Measurements from ENCODE around the gene TIMP2.

DNA sequence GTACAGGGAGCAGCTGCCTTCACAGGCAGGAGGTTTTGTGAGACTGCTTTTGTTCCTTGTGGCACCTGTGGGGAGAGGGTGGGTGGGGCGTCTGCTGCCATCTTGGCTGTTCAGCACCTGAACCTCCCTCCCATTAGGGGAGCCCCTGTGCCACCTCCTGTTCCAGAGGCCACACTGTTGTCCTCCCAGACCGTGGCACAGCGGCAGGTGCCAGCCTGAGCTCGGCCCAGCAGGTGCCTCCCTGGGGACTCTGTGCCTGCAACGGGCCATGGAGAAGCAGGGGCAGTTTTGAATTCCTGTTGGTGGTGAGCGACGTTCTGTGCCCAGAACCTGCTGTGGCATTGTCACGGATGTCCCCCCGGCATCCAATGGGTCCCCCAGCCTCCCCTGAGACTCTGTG, 44.7 kb upstream of the TIMP2 start:
- TF ChIP-seq, protein P1, sequence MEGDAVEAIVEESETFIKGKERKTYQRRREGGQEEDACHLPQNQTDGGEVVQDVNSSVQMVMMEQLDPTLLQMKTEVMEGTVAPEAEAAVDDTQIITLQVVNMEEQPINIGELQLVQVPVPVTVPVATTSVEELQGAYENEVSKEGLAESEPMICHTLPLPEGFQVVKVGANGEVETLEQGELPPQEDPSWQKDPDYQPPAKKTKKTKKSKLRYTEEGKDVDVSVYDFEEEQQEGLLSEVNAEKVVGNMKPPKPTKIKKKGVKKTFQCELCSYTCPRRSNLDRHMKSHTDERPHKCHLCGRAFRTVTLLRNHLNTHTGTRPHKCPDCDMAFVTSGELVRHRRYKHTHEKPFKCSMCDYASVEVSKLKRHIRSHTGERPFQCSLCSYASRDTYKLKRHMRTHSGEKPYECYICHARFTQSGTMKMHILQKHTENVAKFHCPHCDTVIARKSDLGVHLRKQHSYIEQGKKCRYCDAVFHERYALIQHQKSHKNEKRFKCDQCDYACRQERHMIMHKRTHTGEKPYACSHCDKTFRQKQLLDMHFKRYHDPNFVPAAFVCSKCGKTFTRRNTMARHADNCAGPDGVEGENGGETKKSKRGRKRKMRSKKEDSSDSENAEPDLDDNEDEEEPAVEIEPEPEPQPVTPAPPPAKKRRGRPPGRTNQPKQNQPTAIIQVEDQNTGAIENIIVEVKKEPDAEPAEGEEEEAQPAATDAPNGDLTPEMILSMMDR (IDR thresholded peaks at IDR 0.05; ENCODE audit: low read depth, low read length, missing input control), result no peak
- TF ChIP-seq, protein P2, sequence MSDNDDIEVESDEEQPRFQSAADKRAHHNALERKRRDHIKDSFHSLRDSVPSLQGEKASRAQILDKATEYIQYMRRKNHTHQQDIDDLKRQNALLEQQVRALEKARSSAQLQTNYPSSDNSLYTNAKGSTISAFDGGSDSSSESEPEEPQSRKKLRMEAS (IDR thresholded peaks at IDR 0.05), result no peak
- TF ChIP-seq, protein P3, sequence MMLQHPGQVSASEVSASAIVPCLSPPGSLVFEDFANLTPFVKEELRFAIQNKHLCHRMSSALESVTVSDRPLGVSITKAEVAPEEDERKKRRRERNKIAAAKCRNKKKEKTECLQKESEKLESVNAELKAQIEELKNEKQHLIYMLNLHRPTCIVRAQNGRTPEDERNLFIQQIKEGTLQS (IDR thresholded peaks at IDR 0.05), result no peak
